Suprapubic skin (tissue), 4 donors: Measurements from ENCODE around the gene GRAP2. TPM values are rescaled to one million over a fixed set of nuclear protein-coding genes. Genes with fewer than 3 reads are reported as not detected.
"Not testable (repeated sequence)": the region's sequence is repeated elsewhere in the genome, so short reads cannot be mapped to it uniquely, and the experiment has no call there.

ENCODE experiments used
- DNase-seq, 2 donors: peaks; one replicate each; pipeline ENCODE4 v3.0.0-alpha.2; 2019; ENCODE audit warnings: low spot score in 2 of 2
- H3K27ac ChIP-seq: fragments of 200-600 bp; sonication (generic); one replicate; pipeline ENCODE4 v1.5.1; 2019
- H3K27me3 ChIP-seq: fragments of 200-600 bp; sonication (generic); one replicate; pipeline ENCODE4 v1.5.1; 2019
- H3K36me3 ChIP-seq: fragments of 200-600 bp; sonication (generic); one replicate; pipeline ENCODE4 v1.5.1; 2019
- H3K4me1 ChIP-seq: fragments of 200-600 bp; sonication (generic); one replicate; pipeline ENCODE4 v1.5.1; 2019
- H3K4me3 ChIP-seq: fragments of 200-600 bp; sonication (generic); one replicate; pipeline ENCODE4 v1.5.1; 2019; ENCODE audit warnings: mild to moderate bottlenecking
- H3K9me3 ChIP-seq: fragments of 200-600 bp; sonication (generic); one replicate; pipeline ENCODE4 v1.5.1; 2019
- EP300 ChIP-seq: sonication (generic); formaldehyde crosslinking; IDR thresholded peaks from one replicate; pipeline ENCODE4 v1.6.1; 2017; ENCODE audit warnings: antibody characterized with exemption
- POLR2A ChIP-seq, 2 donors: fragments of 450-650 bp; IDR thresholded peaks; one replicate each; pipeline ENCODE4 v1.6.1; 2017; ENCODE audit warnings: antibody characterized with exemption in 2 of 2, mild to moderate bottlenecking in 2 of 2, moderate library complexity in 2 of 2
- POLR2AphosphoS5 ChIP-seq, 3 donors: sonication (generic); formaldehyde crosslinking; IDR thresholded peaks; one replicate each; pipeline ENCODE4 v1.6.1; 2017; ENCODE audit warnings: antibody characterized with exemption in 3 of 3
- WGBS: methylation state at CpG from one replicate; pipeline ENCODE4 v1.1.5; 2018; 5-methylcytosine and 5-hydroxymethylcytosine counted together
- total RNA-seq, 4 donors: library from RNA; depleted of rRNA; stranded (reverse); fragments of >200 nt; gene quantifications; one replicate each; pipeline ENCODE4 v1.1.0, GENCODE V29; 2016
- TF ChIP-seq, protein P1 (sequence below), 2 donors: fragments of 200-600 bp in 1 of 2; fragments of 450-650 bp in 1 of 2; sonication (generic) in 1 of 2; IDR thresholded peaks; one replicate each; pipeline ENCODE4 v1.5.1; 2016 to 2019; ENCODE audit warnings: antibody characterized with exemption in 2 of 2, mild to moderate bottlenecking in 1 of 2, moderate library complexity in 1 of 2

Gene GRAP2
- total RNA-seq, 4 donors from 2014 or later, result 0.16 to 10.1 (median 4.8) TPM

DNA sequence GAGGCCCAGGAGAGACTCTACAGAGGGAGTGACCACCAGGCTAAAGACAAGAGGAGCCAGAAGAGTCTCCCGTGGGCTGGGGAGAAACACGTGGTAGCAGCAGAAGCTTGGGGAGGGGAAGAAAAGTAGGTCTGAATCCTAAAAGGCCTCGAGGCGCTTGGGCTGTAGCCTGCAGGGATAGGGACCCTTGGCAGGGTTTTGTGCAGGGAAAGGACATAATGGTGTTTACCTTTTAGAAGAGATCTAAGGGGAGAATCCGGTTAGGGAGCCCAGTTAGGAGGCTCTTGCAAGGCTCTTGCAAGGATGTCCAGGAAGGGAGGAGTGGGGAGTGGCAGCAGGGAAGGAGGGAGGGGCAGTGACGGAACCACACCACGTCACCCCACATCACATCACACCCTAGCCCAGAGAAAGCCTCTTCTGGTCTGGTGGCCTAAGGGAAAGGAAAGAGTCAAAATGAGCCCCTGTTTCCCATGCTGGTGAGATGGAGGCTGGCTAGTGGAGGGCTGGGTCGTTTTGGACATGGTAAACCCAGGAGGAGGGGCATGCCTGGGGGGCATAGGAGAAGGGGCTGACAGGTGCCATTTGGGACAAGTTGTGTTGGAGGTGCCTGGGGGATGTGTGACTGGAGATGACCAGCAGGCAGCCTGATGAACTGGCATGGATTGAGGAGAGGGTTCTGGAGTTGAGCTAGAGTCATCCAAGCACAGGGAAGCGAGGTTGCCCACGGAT lies 87.7 kb downstream of the GRAP2 start:
- H3K4me3 ChIP-seq, result no peak overlapping the region
- 71% methylated on average over 10 of the region's 10 CpGs for WGBS

DNA sequence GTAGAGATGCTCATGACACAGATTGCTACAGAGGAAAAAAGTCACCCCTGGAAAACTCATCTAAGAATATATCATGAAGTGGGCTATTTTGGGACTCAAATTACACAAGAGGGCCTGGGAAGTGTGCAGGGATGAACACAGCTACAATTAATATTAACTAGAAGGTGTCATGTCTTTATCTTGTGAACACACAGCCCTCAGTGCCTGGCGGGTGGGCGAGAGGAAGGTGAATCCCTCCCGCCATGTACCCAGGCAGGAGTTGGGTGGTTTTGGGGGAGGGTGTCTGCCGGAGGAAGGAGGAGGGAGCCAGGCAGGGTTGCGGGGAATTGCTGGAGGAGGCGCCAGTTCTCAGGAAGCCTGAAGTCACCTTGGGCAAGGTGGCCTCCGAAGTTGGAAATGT lies 88.7 kb downstream of the GRAP2 start:
- Histone ChIP-seq H3K36me3 (no peaks in the 10 kb centered on the region), H3K27ac (no peak overlapping the region), H3K4me1 (peaks cover 26% of the 10 kb centered on the region), H3K4me3 (no peak overlapping the region), H3K27me3 (peaks cover 28% of the 10 kb centered on the region), H3K9me3 (no peaks in the 10 kb centered on the region)
- TF ChIP-seq, protein P1, sequence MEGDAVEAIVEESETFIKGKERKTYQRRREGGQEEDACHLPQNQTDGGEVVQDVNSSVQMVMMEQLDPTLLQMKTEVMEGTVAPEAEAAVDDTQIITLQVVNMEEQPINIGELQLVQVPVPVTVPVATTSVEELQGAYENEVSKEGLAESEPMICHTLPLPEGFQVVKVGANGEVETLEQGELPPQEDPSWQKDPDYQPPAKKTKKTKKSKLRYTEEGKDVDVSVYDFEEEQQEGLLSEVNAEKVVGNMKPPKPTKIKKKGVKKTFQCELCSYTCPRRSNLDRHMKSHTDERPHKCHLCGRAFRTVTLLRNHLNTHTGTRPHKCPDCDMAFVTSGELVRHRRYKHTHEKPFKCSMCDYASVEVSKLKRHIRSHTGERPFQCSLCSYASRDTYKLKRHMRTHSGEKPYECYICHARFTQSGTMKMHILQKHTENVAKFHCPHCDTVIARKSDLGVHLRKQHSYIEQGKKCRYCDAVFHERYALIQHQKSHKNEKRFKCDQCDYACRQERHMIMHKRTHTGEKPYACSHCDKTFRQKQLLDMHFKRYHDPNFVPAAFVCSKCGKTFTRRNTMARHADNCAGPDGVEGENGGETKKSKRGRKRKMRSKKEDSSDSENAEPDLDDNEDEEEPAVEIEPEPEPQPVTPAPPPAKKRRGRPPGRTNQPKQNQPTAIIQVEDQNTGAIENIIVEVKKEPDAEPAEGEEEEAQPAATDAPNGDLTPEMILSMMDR (IDR thresholded peaks at IDR 0.05), result no peak
- no peak for TF ChIP-seq POLR2AphosphoS5 (IDR thresholded peaks at IDR 0.05)
- DNase-seq, result no peak
- 82% methylated on average over 7 of the region's 7 CpGs for WGBS

More for the DNA sequence above, 87.7 kb downstream of the GRAP2 start:
- no peak overlapping the region for H3K27ac ChIP-seq
- no peaks in the 10 kb centered on the region for H3K9me3 ChIP-seq
- peaks cover 25% of the 10 kb centered on the region for H3K4me1 ChIP-seq
- TF ChIP-seq POLR2AphosphoS5 (IDR thresholded peaks at IDR 0.05), result no peak
- no peak for TF ChIP-seq EP300
- TF ChIP-seq POLR2A (IDR thresholded peaks at IDR 0.05), result no peak
- TF ChIP-seq, protein P1 (IDR thresholded peaks at IDR 0.05), result no peak
- peaks cover 21% of the 10 kb centered on the region for H3K27me3 ChIP-seq
- no peak for DNase-seq
- H3K36me3 ChIP-seq, result no peaks in the 10 kb centered on the region

DNA sequence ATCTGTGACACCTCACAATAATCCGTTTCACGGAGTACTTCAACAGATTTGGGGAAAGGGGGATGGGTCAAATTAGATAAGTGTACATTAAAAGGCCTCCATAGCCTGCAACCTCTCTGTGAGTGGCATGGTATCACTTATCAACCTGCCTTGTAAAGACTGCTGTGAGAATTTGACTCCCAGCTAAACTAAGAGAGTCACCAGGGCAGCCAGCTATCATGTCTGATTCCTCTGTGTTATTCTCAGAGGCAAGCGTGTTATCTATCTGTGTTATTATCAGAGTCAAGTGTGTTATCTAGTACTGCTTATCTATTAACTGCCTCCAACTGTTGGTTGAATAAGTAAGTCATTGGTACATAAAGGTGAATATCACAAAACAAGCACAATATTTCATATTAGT lies 89.8 kb downstream of the GRAP2 start:
- Histone ChIP-seq H3K27me3 (peaks cover 28% of the 10 kb centered on the region), H3K4me1 (peaks cover 19% of the 10 kb centered on the region), H3K4me3 (no peak overlapping the region), H3K27ac (no peak overlapping the region), H3K36me3 (no peaks in the 10 kb centered on the region), H3K9me3 (no peaks in the 10 kb centered on the region)
- TF ChIP-seq EP300 (no peak), POLR2AphosphoS5 (IDR thresholded peaks at IDR 0.05) (no peak), POLR2A (IDR thresholded peaks at IDR 0.05) (no peak)
- TF ChIP-seq, protein P1 (IDR thresholded peaks at IDR 0.05), result no peak
- WGBS, result 88% methylated on average over 3 of the region's 3 CpGs
- DNase-seq, result no peak

DNA sequence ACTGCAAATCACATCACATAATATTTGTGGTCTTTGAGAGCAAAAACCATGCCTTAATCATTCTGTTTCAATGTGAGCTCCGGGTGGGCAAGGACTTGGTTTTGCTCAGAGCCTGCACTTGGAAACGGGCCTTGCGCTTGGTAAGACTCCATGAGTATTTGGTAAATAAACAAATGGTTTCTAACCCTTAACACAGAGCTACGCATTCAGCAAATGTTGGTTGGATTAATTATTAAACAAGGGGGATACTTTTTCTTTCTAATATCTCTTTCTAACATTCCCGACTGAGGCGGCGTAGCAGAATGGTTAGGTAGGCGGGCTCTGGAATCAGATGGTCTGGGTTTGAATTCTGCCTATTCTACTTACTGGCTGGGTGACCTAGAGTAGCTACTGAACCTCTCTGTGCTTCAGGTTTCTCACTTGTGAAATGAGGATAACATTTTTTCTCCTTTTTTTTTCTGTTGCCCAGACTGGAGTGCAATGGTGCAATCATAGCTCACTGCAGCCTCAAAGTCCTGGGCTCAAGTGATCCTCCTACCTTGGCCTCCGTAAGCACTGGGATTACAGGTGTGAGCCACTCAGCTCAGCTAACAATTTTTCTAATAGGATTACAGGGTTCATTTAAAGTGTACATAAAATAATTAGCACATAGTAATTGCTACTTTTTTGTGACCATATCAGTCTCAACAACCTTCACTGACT lies 90.4 kb downstream of the GRAP2 start:
- Histone ChIP-seq H3K27ac (no peak overlapping the region), H3K9me3 (no peaks in the 10 kb centered on the region), H3K27me3 (peaks cover 32% of the 10 kb centered on the region), H3K4me1 (peaks cover 18% of the 10 kb centered on the region), H3K4me3 (no peak overlapping the region), H3K36me3 (no peaks in the 10 kb centered on the region)
- no peak for DNase-seq
- TF ChIP-seq EP300, result no peak
- TF ChIP-seq POLR2AphosphoS5 (IDR thresholded peaks at IDR 0.05), result no peak
- TF ChIP-seq POLR2A (IDR thresholded peaks at IDR 0.05), result no peak
- TF ChIP-seq, protein P1 (IDR thresholded peaks at IDR 0.05), result no peak
- WGBS, result 92% methylated on average over 9 of the region's 9 CpGs

DNA sequence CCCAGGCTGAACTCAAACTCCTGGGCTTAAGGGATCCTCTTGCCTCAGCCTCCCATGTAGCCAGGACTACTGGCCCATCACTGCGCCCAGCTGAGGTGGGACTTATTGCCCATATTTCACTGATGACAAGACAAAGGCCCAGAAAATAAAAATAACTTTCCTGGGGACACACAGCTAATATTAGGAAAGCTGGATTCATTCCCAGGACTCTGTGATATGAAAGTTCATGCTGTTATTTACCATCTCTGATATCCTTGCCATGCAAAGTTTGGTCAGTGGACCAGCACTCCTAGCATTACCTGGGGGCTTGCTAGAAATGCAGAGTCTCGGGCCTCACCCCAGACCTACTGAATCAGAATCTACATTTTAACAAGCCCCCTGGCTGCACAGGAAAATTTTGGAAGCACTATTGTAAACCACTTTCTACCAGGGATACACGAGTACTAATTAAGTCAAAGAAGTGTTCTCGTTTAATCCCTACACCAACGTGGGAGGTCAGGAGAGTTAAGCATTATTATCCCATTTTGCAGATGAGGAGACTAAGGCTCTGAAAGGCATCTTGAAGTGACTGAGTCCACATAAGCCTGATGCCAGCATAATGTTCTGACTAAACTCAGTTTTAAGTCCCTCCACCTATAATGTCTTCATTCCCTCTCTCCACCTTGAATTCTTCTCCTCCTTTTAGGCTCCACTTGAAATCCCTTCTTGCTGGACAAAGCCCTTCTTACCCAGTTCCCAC lies 91.4 kb downstream of the GRAP2 start:
- Histone ChIP-seq H3K9me3 (no peaks in the 10 kb centered on the region), H3K4me3 (no peak overlapping the region), H3K27ac (no peak overlapping the region), H3K4me1 (peaks cover 25% of the 10 kb centered on the region), H3K36me3 (no peaks in the 10 kb centered on the region), H3K27me3 (peaks cover 32% of the 10 kb centered on the region)
- no peak for DNase-seq
- WGBS, result 91% methylated on average over 5 of the region's 5 CpGs
- TF ChIP-seq, protein P1 (IDR thresholded peaks at IDR 0.05), result no peak
- no peak for TF ChIP-seq EP300
- no peak for TF ChIP-seq POLR2A (IDR thresholded peaks at IDR 0.05)
- no peak for TF ChIP-seq POLR2AphosphoS5 (IDR thresholded peaks at IDR 0.05)

DNA sequence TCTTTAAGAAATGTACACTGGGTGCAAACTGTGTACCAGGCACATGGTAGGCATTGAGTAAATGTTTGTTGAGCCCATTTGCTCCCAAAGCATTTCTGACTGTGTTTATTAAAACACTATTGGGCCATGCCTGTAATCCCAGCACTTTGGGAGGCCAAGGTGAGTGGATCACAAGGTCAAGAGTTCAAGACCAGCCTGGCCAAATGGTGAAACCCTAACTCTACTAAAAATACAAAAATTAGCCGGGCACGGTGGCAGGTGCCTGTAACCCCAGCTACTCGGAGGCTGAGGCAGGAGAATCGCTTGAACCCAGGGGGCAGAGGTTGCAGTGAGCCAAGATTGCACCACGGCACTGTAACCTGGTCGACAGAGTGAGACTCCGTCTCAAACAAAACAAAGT lies 92.0 kb downstream of the GRAP2 start:
- H3K9me3 ChIP-seq, H3K4me3 ChIP-seq, DNase-seq, H3K27ac ChIP-seq, H3K36me3 ChIP-seq: not testable (repeated sequence)
- Histone ChIP-seq H3K27me3 (peaks cover 32% of the 10 kb centered on the region), H3K4me1 (peaks cover 31% of the 10 kb centered on the region)
- WGBS, result 97% methylated on average over 7 of the region's 7 CpGs
